HepG2 (cell line): ENCODE data around the gene ARL8B. TPM values are rescaled to one million over a fixed set of nuclear protein-coding genes. Genes with fewer than 3 reads are reported as not detected.

Experiments used
- ADNP ChIP-seq: sonication (generic); formaldehyde crosslinking; IDR thresholded peaks from 2 replicates; pipeline ENCODE4 v1.4.0; 2020; ENCODE audit warnings: missing genetic modification reagents
- EHMT2 ChIP-seq: fragments of 200-600 bp; sonication (generic); IDR thresholded peaks from 2 replicates; pipeline ENCODE4 v1.7.0; 2017; ENCODE audit warnings: antibody characterized with exemption, low read depth, low read length, borderline replicate concordance
- EP300 ChIP-seq, 3 experiments: sonication (generic) in 1 of 3; formaldehyde crosslinking in 1 of 3; IDR thresholded peaks; 2 replicates each; pipeline versions ENCODE4 v1.5.1 to v1.6.1; 2011 to 2020; ENCODE audit warnings: low read depth in 2 of 3, low read length in 2 of 3, borderline replicate concordance in 1 of 3, improper control_type of control experiment in 1 of 3, mild to moderate bottlenecking in 1 of 3, missing genetic modification reagents in 1 of 3, moderate library complexity in 1 of 3
- GATA4 ChIP-seq: sonication (generic); IDR thresholded peaks from 2 replicates; pipeline ENCODE4 v1.6.1; 2016; ENCODE audit warnings: antibody characterized with exemption, low read depth, borderline replicate concordance
- GLI4 ChIP-seq: sonication (generic); formaldehyde crosslinking; IDR thresholded peaks from 2 replicates; pipeline ENCODE4 v1.5.1; 2020; ENCODE audit warnings: missing genetic modification reagents, mild to moderate bottlenecking, moderate library complexity, borderline replicate concordance
- HMG20B ChIP-seq: conservative IDR thresholded peaks from 2 replicates; pipeline ENCODE4 v1.6.1; 2016; ENCODE audit warnings: missing genetic modification reagents, missing compliant biosample characterization
- HNRNPH1 ChIP-seq: fragments of 200-400 bp; formaldehyde crosslinking; optimal IDR thresholded peaks from 2 replicates; pipeline ENCODE3; 2017; ENCODE audit warnings: mild to moderate bottlenecking, low read depth, low read length
- ISX ChIP-seq: sonication (generic); formaldehyde crosslinking; conservative IDR thresholded peaks from 2 replicates; pipeline ENCODE4 v1.5.0; 2020; ENCODE audit warnings: missing genetic modification reagents
- NBN ChIP-seq: fragments of 450-650 bp; conservative IDR thresholded peaks from 2 replicates; pipeline ENCODE4 v1.6.1; 2017
- REXO4 ChIP-seq: sonication (generic); formaldehyde crosslinking; IDR thresholded peaks from 2 replicates; pipeline ENCODE4 v1.8.0; 2022; ENCODE audit warnings: missing genetic modification reagents, mild to moderate bottlenecking, borderline replicate concordance
- RFX1 ChIP-seq: fragments of 450-650 bp; IDR thresholded peaks from 2 replicates; pipeline ENCODE4 v1.6.1; 2017
- SSRP1 ChIP-seq: IDR thresholded peaks from 2 replicates; pipeline ENCODE4 v1.6.1; 2016; ENCODE audit warnings: control low read depth
- SYNCRIP ChIP-seq: fragments of 200-400 bp; formaldehyde crosslinking; IDR thresholded peaks from 2 replicates; pipeline ENCODE4 v1.6.1; 2018; ENCODE audit warnings: mild to moderate bottlenecking, low read depth, low read length; ENCODE audit not compliant: insufficient read depth
- TEAD3 ChIP-seq: optimal IDR thresholded peaks from 2 replicates; pipeline ENCODE3; 2016; ENCODE audit warnings: borderline replicate concordance
- WIZ ChIP-seq: sonication (generic); formaldehyde crosslinking; IDR thresholded peaks from 2 replicates; pipeline ENCODE4 v1.5.1; 2020; ENCODE audit warnings: mild to moderate bottlenecking, missing genetic modification reagents
- ZBTB1 ChIP-seq: sonication (generic); formaldehyde crosslinking; IDR thresholded peaks from 2 replicates; pipeline ENCODE4 v1.4.0; 2020; ENCODE audit warnings: missing genetic modification reagents, borderline replicate concordance
- ZMAT3 ChIP-seq: sonication (generic); formaldehyde crosslinking; conservative IDR thresholded peaks from 2 replicates; pipeline ENCODE4 v1.7.0; 2021; ENCODE audit warnings: missing genetic modification reagents
- ZNF644 ChIP-seq: IDR thresholded peaks from 2 replicates; pipeline ENCODE4 v1.6.1; 2016; ENCODE audit warnings: low read depth
- ZNF772 ChIP-seq: sonication (generic); formaldehyde crosslinking; IDR thresholded peaks from 2 replicates; pipeline ENCODE4 v1.5.0; 2020; ENCODE audit warnings: mild to moderate bottlenecking, missing genetic modification reagents
- polyA plus RNA-seq, 8 experiments: library from polyadenylated mRNA; depleted of rRNA in 3 of 8; stranded (reverse) in 7 of 8; unstranded in 1 of 8; fragments of >200 nt; fragmentation: Illumina TruSeq in 4 of 8; extraction: Trizol in 4 of 8; gene quantifications; 2 replicates each; pipeline versions ENCODE4 v1.2.1 to v1.2.3, GENCODE V29; 2011 to 2016; ENCODE audit warnings: low read depth in 4 of 8, missing spikeins in 1 of 8, mixed read lengths in 1 of 8; ENCODE audit not compliant: insufficient read depth in 1 of 8
- total RNA-seq, 5 experiments: library from RNA; depleted of rRNA; stranded (reverse); fragments of >200 nt; fragmentation: Illumina TruSeq; extraction: Trizol; gene quantifications; 2 replicates each; pipeline ENCODE4 v1.2.3, GENCODE V29; 2016; ENCODE audit warnings: low read depth in 1 of 5
- TF ChIP-seq, protein P1 (sequence below): sonication (generic); formaldehyde crosslinking; IDR thresholded peaks from 2 replicates; pipeline ENCODE4 v1.8.1; 2023; ENCODE audit warnings: mild to moderate bottlenecking, moderate library complexity, missing genetic modification reagents
- TF ChIP-seq, protein P2 (sequence below): sonication (generic); formaldehyde crosslinking; IDR thresholded peaks from 2 replicates; pipeline ENCODE4 v1.4.0; 2020; ENCODE audit warnings: missing genetic modification reagents
- TF ChIP-seq, protein P3 (sequence below): sonication (generic); formaldehyde crosslinking; IDR thresholded peaks from 2 replicates; pipeline ENCODE4 v1.5.0; 2020; ENCODE audit warnings: mild to moderate bottlenecking, missing genetic modification reagents, borderline replicate concordance

ARL8B gene
- total and polyA plus RNA-seq, 2 of the 13 experiments (the other 11 are each of a cell fraction or from before 2014, with no cell fraction given) = 23.5 to 30.4 TPM

DNA sequence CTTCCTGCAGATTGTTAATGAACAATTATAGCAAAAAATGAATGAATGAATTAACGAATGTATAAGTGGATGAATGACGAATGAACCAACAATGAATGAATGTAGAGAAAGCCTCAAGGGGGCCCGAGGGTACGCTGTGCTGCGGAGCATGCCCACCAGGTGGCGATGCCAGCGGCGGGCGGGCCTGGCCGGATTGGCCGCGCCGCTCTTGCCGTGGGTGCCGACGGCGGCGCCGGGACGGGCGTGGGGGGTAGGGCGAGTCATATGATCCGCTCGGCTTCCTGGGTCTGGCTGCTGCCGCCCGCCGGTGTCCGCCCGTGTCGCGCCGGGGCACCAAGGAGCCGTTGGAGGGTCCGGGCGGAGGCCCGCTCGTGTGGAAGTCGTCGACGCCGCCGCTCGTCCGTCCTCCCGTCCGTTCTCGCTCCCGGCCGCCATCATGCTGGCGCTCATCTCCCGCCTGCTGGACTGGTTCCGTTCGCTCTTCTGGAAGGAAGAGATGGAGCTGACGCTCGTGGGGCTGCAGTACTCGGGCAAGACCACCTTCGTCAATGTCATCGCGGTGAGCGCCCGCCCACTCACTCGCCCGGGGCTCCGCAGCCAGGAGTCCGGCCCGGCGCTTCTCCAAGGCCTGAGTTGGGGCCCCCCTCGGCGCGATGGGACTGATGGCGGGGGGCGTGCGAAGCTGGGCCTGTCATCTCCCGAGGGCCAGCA, at the start of gene ARL8B (continued):
- TF ChIP-seq ZNF772 (CRISPR knock-in tag) = peak; percentile 91
- no peak for TF ChIP-seq SSRP1 (CRISPR knock-in tag)
- peak; percentile 54; the same call in 1 of the 2 replicates for TF ChIP-seq ZMAT3 (CRISPR knock-in tag)
- TF ChIP-seq REXO4 (CRISPR knock-in tag) = no peak
- TF ChIP-seq TEAD3 (CRISPR knock-in tag) = peak; percentile 88
- no peak for TF ChIP-seq ZNF644 (CRISPR knock-in tag)
- no peak for TF ChIP-seq SYNCRIP
- TF ChIP-seq, protein P1, sequence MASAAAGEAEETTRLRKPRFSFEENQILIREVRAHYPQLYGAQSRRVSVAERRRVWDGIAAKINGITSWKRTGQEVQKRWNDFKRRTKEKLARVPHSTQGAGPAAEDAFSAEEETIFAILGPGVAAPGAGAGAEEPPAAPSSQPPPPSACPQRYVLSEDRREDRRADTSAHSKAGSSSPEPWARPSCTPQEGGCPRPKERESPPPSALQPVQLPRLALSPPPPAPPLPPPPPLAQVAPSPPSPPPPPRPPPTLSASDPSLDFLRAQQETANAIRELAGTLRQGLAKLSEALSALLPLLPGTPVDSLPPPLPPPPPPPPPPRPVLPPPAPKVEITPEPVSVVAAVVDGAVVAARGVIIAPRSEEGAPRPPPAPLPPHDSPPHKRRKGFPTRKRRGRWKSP (CRISPR knock-in tag) = peak; percentile 77
- no peak for TF ChIP-seq HMG20B (CRISPR knock-in tag)
- TF ChIP-seq WIZ (CRISPR knock-in tag) = no peak; the same call in 1 of the 2 replicates
- no peak for TF ChIP-seq EHMT2
- TF ChIP-seq, protein P2, sequence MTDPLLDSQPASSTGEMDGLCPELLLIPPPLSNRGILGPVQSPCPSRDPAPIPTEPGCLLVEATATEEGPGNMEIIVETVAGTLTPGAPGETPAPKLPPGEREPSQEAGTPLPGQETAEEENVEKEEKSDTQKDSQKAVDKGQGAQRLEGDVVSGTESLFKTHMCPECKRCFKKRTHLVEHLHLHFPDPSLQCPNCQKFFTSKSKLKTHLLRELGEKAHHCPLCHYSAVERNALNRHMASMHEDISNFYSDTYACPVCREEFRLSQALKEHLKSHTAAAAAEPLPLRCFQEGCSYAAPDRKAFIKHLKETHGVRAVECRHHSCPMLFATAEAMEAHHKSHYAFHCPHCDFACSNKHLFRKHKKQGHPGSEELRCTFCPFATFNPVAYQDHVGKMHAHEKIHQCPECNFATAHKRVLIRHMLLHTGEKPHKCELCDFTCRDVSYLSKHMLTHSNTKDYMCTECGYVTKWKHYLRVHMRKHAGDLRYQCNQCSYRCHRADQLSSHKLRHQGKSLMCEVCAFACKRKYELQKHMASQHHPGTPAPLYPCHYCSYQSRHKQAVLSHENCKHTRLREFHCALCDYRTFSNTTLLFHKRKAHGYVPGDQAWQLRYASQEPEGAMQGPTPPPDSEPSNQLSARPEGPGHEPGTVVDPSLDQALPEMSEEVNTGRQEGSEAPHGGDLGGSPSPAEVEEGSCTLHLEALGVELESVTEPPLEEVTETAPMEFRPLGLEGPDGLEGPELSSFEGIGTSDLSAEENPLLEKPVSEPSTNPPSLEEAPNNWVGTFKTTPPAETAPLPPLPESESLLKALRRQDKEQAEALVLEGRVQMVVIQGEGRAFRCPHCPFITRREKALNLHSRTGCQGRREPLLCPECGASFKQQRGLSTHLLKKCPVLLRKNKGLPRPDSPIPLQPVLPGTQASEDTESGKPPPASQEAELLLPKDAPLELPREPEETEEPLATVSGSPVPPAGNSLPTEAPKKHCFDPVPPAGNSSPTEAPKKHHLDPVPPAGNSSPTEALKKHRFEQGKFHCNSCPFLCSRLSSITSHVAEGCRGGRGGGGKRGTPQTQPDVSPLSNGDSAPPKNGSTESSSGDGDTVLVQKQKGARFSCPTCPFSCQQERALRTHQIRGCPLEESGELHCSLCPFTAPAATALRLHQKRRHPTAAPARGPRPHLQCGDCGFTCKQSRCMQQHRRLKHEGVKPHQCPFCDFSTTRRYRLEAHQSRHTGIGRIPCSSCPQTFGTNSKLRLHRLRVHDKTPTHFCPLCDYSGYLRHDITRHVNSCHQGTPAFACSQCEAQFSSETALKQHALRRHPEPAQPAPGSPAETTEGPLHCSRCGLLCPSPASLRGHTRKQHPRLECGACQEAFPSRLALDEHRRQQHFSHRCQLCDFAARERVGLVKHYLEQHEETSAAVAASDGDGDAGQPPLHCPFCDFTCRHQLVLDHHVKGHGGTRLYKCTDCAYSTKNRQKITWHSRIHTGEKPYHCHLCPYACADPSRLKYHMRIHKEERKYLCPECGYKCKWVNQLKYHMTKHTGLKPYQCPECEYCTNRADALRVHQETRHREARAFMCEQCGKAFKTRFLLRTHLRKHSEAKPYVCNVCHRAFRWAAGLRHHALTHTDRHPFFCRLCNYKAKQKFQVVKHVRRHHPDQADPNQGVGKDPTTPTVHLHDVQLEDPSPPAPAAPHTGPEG (CRISPR knock-in tag) = peak; percentile 92
- TF ChIP-seq GATA4 = no peak
- TF ChIP-seq HNRNPH1 = no peak
- no peak for TF ChIP-seq ZBTB1 (CRISPR knock-in tag)
- TF ChIP-seq, protein P3, sequence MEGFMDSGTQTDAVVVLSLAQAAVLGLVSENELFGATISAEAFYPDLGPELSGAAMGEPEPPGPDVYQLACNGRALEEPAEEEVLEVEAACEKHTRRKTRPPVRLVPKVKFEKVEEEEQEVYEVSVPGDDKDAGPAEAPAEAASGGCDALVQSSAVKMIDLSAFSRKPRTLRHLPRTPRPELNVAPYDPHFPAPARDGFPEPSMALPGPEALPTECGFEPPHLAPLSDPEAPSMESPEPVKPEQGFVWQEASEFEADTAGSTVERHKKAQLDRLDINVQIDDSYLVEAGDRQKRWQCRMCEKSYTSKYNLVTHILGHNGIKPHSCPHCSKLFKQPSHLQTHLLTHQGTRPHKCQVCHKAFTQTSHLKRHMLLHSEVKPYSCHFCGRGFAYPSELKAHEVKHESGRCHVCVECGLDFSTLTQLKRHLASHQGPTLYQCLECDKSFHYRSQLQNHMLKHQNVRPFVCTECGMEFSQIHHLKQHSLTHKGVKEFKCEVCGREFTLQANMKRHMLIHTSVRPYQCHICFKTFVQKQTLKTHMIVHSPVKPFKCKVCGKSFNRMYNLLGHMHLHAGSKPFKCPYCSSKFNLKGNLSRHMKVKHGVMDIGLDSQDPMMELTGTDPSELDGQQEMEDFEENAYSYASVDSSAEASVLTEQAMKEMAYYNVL (CRISPR knock-in tag) = peak; percentile 78
- no peak for TF ChIP-seq ADNP
- peak in 1 of 2 experiments; percentile 61; a peak in 1 of 4 replicates for TF ChIP-seq EP300 (IDR thresholded peaks at IDR 0.05; ENCODE audit: low read depth in 2 of 2, low read length in 2 of 2)
- TF ChIP-seq EP300 (CRISPR knock-in tag; IDR thresholded peaks at IDR 0.05; ENCODE audit: borderline replicate concordance) = 0 out of 2 replicates have a peak, but pooled peaks have one; percentile 23
- TF ChIP-seq NBN = no peak
- TF ChIP-seq RFX1 = no peak
- no peak for TF ChIP-seq ISX
- TF ChIP-seq GLI4 (CRISPR knock-in tag) = peak; percentile 64; the same call in 1 of the 2 replicates
